Tibial nerve (tissue), 4 donors: ENCODE measurements around the gene KDM4B. TPM values are rescaled to one million over a fixed set of nuclear protein-coding genes. Genes with fewer than 3 reads are reported as not detected.
A peak's percentile ranks its signal among the peaks of the same experiment; 100 is the strongest.

Experiments used
- DNase-seq, 2 donors: peaks; one replicate each; pipeline ENCODE4 v3.0.0-alpha.2; 2019; ENCODE audit warnings: low spot score in 2 of 2
- H3K27ac ChIP-seq, 4 donors: fragments of 200-600 bp; sonication (generic) in 3 of 4; one replicate each; pipeline ENCODE4 v1.5.1; 2017 to 2019; ENCODE audit warnings: mild to moderate bottlenecking in 1 of 4
- H3K27me3 ChIP-seq, 2 donors: fragments of 200-600 bp; sonication (generic) in 1 of 2; one replicate each; pipeline versions ENCODE4 v1.5.1 to v1.6.0; 2017 to 2019
- H3K36me3 ChIP-seq, 3 donors: fragments of 200-600 bp; sonication (generic); one replicate each; pipeline ENCODE4 v1.5.1; 2018 to 2019
- H3K4me1 ChIP-seq, 4 donors: fragments of 200-600 bp; sonication (generic) in 3 of 4; one replicate each; pipeline ENCODE4 v1.5.1; 2017 to 2019
- H3K4me3 ChIP-seq, 4 donors: fragments of 200-600 bp; sonication (generic) in 3 of 4; one replicate each; pipeline ENCODE4 v1.5.1; 2017 to 2019; ENCODE audit warnings: mild to moderate bottlenecking in 1 of 4, moderate library complexity in 1 of 4
- H3K9me3 ChIP-seq, 4 donors: fragments of 200-600 bp; sonication (generic) in 3 of 4; one replicate each; pipeline ENCODE4 v1.5.1; 2017 to 2019
- EP300 ChIP-seq, 2 donors: sonication (generic); formaldehyde crosslinking; IDR thresholded peaks; one replicate each; pipeline ENCODE4 v1.6.1; 2017; ENCODE audit warnings: antibody characterized with exemption in 2 of 2, mild to moderate bottlenecking in 1 of 2
- POLR2A ChIP-seq, 2 donors: fragments of 450-650 bp; IDR thresholded peaks; one replicate each; pipeline ENCODE4 v1.6.1; 2017; ENCODE audit warnings: antibody characterized with exemption in 2 of 2, mild to moderate bottlenecking in 2 of 2, moderate library complexity in 2 of 2
- WGBS, 2 donors: methylation state at CpG; one replicate each; pipeline ENCODE4 v1.1.5; 2018; 5-methylcytosine and 5-hydroxymethylcytosine counted together
- total RNA-seq, 4 donors: library from RNA; depleted of rRNA; stranded (reverse); fragments of >200 nt; gene quantifications; one replicate each; pipeline ENCODE4 v1.1.0, GENCODE V29; 2016
- TF ChIP-seq, protein P1 (sequence below), 5 experiments: fragments of 200-600 bp in 3 of 5; fragments of 450-650 bp in 2 of 5; sonication (generic) in 3 of 5; IDR thresholded peaks; one replicate each; pipeline ENCODE4 v1.5.1; 2016 to 2019; ENCODE audit warnings: antibody characterized with exemption in 5 of 5, mild to moderate bottlenecking in 3 of 5, moderate library complexity in 2 of 5

The KDM4B gene
- total RNA-seq, 4 donors from 2014 or later: 37.8 to 72.4 (median 57.2) TPM

DNA sequence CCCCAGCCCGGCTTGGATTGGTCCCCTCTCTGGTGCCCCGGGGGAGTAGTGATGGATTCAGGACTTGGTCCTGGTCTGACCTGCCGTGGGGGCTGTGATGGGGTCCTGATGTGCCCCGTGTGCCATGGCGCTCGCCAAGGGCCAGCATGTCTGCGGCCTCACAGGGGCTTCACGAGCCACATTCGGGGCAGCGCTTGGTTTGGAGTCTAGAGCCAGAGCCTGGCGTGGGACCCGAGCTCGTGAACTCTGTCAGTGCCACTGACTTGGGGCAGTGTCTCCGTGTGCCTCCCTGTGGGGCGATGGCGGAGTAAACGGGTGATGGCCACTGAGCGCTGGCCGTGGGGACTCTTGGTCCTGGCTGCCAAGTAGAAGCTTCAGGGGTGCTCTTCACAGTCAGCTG is 17.1 kb downstream of the KDM4B start:
- H3K4me3 ChIP-seq: no peak overlapping the region
- DNase-seq: no peak
- H3K9me3 ChIP-seq: no peaks in the 10 kb centered on the region
- H3K27me3 ChIP-seq: no peaks in the 10 kb centered on the region
- no peak overlapping the region for H3K27ac ChIP-seq
- 86 to 88% methylated on average over 17 to 19 of the region's 19 CpGs for WGBS, 2 donors
- H3K36me3 ChIP-seq: peaks cover 0 to 7% (median 0%) of the 10 kb centered on the region in 3 donors
- TF ChIP-seq POLR2A (IDR thresholded peaks at IDR 0.05) (no peak), EP300 (IDR thresholded peaks at IDR 0.05) (no peak)
- TF ChIP-seq, protein P1, sequence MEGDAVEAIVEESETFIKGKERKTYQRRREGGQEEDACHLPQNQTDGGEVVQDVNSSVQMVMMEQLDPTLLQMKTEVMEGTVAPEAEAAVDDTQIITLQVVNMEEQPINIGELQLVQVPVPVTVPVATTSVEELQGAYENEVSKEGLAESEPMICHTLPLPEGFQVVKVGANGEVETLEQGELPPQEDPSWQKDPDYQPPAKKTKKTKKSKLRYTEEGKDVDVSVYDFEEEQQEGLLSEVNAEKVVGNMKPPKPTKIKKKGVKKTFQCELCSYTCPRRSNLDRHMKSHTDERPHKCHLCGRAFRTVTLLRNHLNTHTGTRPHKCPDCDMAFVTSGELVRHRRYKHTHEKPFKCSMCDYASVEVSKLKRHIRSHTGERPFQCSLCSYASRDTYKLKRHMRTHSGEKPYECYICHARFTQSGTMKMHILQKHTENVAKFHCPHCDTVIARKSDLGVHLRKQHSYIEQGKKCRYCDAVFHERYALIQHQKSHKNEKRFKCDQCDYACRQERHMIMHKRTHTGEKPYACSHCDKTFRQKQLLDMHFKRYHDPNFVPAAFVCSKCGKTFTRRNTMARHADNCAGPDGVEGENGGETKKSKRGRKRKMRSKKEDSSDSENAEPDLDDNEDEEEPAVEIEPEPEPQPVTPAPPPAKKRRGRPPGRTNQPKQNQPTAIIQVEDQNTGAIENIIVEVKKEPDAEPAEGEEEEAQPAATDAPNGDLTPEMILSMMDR (IDR thresholded peaks at IDR 0.05): no peak
- peaks cover 0 to 70% (median 21%) of the 10 kb centered on the region in 4 donors for H3K4me1 ChIP-seq

DNA sequence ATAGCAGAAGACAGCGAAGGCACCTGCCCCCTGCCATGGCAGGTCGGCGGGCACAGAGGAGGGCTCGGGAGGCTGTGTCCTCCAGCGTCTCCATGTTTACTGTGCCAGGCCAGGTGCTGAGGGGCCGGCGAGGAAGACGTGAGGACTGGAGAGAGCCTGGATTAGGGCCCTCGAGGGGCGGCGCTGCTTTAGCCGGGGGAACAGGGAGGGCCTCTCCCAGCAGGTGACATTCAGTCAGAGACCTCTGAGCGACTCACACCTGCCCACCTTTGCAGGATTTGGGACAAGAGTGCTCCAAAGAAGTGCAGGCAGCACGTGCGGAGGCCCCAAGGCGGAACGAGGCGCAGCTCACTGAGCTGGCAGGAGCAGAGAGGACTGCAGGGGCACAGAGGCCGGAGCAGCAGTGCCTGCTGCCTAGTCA is 17.6 kb downstream of the KDM4B start:
- no peaks in the 10 kb centered on the region for H3K9me3 ChIP-seq
- 81 to 85% methylated on average over 17 to 19 of the region's 19 CpGs for WGBS, 2 donors

DNA sequence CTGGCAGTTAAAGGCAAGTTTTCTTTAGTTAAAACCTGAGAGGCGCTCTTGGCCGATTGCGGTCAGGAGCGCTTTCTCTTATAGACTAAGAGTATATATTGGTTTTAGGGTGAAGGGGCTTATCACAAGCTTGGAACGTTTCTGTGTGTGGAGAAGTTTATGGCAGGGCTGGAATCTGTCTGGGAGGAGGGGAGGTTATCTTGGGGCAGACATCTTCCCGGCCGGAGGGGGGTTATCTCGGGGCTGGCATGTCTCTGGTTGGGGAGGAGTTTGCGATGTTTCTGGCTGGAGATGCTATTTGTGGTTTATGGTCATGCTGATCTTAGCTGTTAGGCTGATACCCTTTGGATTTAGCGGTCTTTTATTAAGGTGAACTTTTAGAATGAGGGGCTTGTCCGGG is 18.3 kb downstream of the KDM4B start:
- H3K36me3 ChIP-seq: peaks cover 0 to 16% (median 0%) of the 10 kb centered on the region in 3 donors
- no peaks in the 10 kb centered on the region for H3K27me3 ChIP-seq
- DNase-seq: no peak
- WGBS, 2 donors: 52 to 58% methylated on average over 11 of the region's 11 CpGs
- TF ChIP-seq EP300 (IDR thresholded peaks at IDR 0.05) (no peak), POLR2A (IDR thresholded peaks at IDR 0.05) (no peak)
- TF ChIP-seq, protein P1 (IDR thresholded peaks at IDR 0.05): no peak
- H3K27ac ChIP-seq: no peak overlapping the region
- no peak overlapping the region for H3K4me3 ChIP-seq
- peaks cover 0 to 63% (median 21%) of the 10 kb centered on the region in 4 donors for H3K4me1 ChIP-seq
- peaks cover 0 to 7% (median 0%) of the 10 kb centered on the region in 4 donors for H3K9me3 ChIP-seq

More for the DNA sequence above, 17.6 kb downstream of the KDM4B start:
- TF ChIP-seq EP300 (IDR thresholded peaks at IDR 0.05) (no peak), POLR2A (IDR thresholded peaks at IDR 0.05) (no peak)
- TF ChIP-seq, protein P1 (IDR thresholded peaks at IDR 0.05): no peak
- Histone ChIP-seq H3K4me3 (no peak overlapping the region), H3K4me1 (peaks cover 0 to 66% (median 21%) of the 10 kb centered on the region in 4 donors), H3K36me3 (peaks cover 0 to 8% (median 0%) of the 10 kb centered on the region in 3 donors), H3K27ac (no peak overlapping the region), H3K27me3 (no peaks in the 10 kb centered on the region)
- DNase-seq: no peak

DNA sequence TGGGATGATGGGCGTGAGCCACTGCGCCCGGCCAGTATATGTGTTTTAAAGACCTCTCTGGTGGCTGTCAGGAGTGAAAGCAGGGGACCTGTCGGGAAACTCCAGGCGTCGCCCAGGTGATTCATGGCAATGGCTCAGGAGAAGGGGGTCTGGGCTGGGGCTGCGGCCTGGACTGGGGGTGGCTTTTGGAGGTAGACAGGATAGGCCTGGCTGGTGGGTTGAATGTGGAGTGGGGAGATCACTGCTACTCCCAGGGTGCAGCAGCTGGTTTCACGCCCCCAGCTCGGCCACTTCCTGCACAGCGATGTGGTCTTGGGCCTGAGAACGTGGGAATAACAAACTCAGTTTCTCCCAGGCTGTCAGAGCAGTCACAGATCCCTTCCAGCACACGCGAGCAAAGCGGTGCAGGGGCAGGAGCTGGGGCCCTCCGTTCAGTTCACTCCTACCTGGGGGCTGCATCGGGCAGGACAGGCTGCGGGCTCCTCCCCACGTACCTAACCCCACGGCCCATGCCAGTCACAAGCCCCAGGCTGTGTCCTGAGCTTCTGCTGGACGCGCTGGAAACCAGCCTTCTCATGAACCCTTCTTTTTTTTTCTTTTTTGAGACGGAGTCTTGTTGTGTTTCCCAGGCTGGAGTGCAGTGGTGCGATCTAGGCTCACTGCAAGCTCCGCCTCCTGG is 18.9 kb downstream of the KDM4B start:
- Histone ChIP-seq H3K4me3 (no peak overlapping the region), H3K27me3 (no peaks in the 10 kb centered on the region)
- no peak for DNase-seq

More for the DNA sequence above, 18.9 kb downstream of the KDM4B start:
- peak overlapping the region in 1 of 4 donors; percentile 61 for H3K27ac ChIP-seq
- H3K36me3 ChIP-seq: peaks cover 0 to 21% (median 0%) of the 10 kb centered on the region in 3 donors
- H3K4me1 ChIP-seq: peaks cover 0 to 63% (median 21%) of the 10 kb centered on the region in 4 donors
- 69 to 78% methylated on average over 21 to 24 of the region's 24 CpGs for WGBS, 2 donors
- TF ChIP-seq, protein P1 (IDR thresholded peaks at IDR 0.05): no peak
- no peak for TF ChIP-seq POLR2A (IDR thresholded peaks at IDR 0.05)
- TF ChIP-seq EP300 (IDR thresholded peaks at IDR 0.05): no peak
- H3K9me3 ChIP-seq: peaks cover 0 to 12% (median 0%) of the 10 kb centered on the region in 4 donors
